Umbilical cord (tissue), 2 donors: Measurements from ENCODE around the gene HPSE2. TPM values are rescaled to one million over a fixed set of nuclear protein-coding genes. Genes with fewer than 3 reads are reported as not detected.
"Not testable (repeated sequence)": the region's sequence is repeated elsewhere in the genome, so short reads cannot be mapped to it uniquely, and the experiment has no call there.

Experiments
- DNase-seq: peaks from one replicate; pipeline ENCODE4 v3.0.0-alpha.2; 2015; ENCODE audit warnings: low spot score
- total RNA-seq: library from RNA; depleted of rRNA; stranded (reverse); fragments of >200 nt; gene quantifications from one replicate; pipeline ENCODE4 v1.2.3, GENCODE V29; 2014; ENCODE audit warnings: low replicate concordance; ENCODE audit not compliant: insufficient read depth

The HPSE2 gene
- total RNA-seq = 18.8 TPM

GRCh38 chr10:99235658-99236626, at the start of gene HPSE2:
TSS of gene HPSE2 (minus strand) at chr10:99235852.
- DNase-seq = peak; percentile 94

GRCh38 chr10:99280472-99280871, 44.8 kb upstream of the HPSE2 start:
- DNase-seq = no peak

GRCh38 chr10:99279626-99280111, 44.0 kb upstream of the HPSE2 start:
- peak; percentile 87 for DNase-seq

DNA sequence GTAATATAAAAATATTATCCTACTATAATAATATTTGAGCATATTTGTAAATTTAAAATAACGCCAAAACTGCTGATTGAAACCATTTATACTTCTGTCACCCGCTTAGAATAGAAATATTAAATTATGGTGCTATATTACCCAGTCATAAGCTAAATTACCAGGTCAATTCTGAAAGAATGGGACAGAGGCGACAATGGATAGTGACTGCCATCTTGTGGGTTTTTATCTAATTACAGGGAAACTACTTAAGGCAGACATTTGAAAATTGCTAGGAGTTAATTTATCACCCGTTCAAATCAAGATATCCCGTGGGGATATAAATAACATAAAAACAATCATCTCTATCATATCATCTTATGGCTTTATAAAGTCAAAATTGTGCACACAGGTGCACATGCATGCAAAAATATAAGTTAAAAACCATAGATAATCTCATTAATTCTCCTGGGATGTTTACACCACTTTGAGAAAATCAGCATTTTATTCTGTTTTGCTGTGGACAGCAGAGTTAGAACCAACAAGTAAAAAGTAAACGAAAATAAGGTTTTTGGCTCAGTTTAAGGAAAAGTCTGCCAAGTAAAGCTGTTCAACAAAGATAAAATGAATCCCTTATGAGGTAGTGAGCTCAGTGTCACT, 41.3 kb upstream of the HPSE2 start:
- peak; percentile 24 for DNase-seq

GRCh38 chr10:99266383-99266782, 30.7 kb upstream of the HPSE2 start:
- no peak for DNase-seq

GRCh38 chr10:99248824-99249223, 13.2 kb upstream of the HPSE2 start:
- no peak for DNase-seq

- DNase-seq = not testable (repeated sequence)
Observed at GRCh38 chr10:99247893-99248292, 12.2 kb upstream of the HPSE2 start.

- DNase-seq = peak; percentile 17
Observed at GRCh38 chr10:99236627-99237309, 1.1 kb upstream of the HPSE2 start.

- peak; percentile 76 for DNase-seq
Observed at GRCh38 chr10:99234791-99235657, 628 bp downstream of the HPSE2 start.

DNA sequence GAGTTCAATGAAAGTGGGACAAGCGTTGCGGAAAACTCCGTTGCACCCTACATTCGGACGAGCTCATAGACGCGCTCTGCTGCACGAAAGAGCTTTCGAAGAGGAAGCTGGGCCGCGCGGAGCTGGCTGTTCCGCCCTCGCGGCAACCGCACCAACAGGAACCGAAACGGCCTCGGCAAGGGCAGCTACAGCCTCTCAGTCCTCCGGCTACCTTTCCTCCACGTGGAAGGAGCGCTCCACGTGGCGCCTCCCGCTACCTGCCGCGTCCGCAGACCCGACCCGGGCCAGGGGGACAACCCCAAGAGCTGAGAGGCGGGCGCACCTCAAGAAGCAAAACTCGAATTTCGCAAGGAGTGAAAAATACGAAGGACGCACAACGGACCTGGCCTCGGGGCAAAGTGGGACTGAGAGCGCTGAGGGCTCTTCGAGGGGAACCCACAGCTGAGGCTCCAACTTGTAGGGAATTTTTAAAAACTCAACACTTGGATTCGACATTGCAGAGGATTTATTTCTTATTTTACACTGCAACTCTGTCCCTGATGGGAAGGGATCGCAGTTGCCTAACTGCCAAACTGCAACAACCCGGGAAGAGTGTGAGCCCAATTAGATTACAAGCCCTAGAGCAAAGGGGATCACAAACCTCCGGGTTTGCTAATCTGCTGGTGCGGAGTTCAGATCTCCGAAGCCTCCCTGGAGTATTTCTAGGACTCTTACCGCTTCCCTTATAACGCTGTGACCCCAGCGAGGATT, 1.4 kb downstream of the HPSE2 start:
- DNase-seq = peak; percentile 64

DNA sequence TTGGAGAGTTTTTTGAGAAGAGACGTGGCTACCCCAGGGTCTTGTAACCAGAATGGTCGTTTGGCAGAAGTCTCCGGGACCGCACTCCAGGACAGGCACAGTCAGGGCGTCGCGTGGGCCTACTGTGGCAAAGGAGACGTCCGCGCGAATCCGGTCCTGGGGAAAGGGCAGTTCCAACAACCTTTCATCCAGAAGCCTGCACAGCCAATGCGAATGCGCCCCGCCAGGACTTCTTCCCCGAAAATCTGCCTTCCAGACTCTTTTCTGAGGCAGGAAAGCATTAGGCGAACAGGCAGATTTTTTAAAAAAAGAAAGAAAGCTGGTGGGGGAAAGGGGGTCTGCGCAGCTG, 2.0 kb downstream of the HPSE2 start:
- DNase-seq = no peak

DNA sequence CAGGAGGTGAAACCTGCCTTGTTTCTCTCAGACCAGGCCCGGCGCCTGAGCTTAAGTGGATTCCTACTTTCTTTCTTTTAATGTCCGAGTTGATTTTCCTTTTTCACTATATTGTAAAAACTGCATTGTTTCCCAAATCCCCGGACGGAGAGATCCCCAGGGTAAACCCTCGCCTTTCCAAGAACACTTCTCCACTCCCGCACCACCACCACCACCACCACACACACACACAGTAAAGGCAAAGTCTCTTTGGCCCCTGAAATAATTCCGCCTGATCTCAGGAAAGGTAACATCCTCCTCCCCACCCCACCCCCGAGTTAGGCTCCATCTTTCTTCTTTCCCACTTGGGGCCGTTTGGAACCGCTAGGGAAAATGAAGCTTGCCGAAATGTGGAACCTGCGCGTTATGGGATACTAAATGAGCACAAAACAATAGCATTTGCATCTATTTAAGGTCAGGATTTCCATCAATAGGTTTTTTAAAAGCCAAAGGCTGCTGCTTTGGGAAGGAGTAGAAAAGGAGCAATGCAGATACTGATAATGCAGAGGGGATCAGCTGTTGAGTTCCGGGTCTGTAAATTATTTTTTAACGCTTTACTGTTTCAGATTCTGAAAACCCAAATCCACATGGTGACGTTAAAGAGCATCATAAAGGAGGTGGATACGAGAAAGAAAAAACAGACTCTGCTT, 2.5 kb downstream of the HPSE2 start:
- peak; percentile 53 for DNase-seq

- peak; percentile 61 for DNase-seq
Observed at GRCh38 chr10:99232360-99232999, 3.2 kb downstream of the HPSE2 start.

GRCh38 chr10:99224766-99225165, 10.9 kb downstream of the HPSE2 start:
- DNase-seq = no peak

DNA sequence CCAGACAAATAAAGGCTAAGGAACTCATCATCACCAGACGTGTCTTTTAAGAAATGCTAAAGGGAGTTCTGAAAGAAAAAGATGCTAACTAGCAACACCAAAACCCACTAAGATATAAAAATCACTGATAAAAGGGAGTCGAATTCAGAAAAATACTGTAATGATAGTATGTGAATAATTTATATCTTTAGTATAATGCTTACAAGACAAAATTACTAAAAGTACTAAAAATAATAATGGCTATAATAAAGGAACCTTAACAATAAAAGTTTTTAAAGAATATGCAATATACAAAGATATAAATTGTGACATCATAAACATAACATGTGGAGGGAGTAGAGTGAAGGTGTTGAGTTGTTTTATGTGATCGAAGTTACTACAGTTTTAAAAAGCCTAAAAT, 28.3 kb downstream of the HPSE2 start:
- DNase-seq = no peak

DNA sequence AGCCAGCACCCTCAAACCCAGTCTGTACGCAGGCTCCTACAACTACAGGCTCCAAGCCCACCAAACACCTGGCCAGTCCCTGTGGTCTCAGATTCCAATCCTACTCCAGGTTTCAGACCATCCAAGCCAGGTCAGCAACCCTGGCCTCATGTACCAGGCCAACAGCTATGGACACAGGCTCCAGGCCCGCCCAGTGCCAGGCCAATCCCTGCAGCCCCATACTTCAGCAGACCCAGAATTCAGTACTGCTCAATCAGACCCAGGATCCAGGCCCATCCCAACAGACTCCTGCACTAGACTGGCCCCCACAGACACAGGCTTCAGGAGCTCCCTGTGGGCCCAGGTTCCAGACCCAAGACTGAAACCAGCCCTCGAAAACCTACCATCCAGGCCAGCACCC, 32.3 kb downstream of the HPSE2 start:
- no peak for DNase-seq

- DNase-seq = no peak
Observed at GRCh38 chr10:99172950-99173349, 62.7 kb downstream of the HPSE2 start.

- peak; percentile 55 for DNase-seq
Observed at GRCh38 chr10:99172128-99172738, 63.4 kb downstream of the HPSE2 start.
